GM21825 (cell line): ENCODE data around the gene KIR2DL3.
"Not testable (repeated sequence)": the region's sequence is repeated elsewhere in the genome, so short reads cannot be mapped to it uniquely, and the experiment has no call there.

Experiments
- ATAC-seq: cut with Tn5 transposase; IDR thresholded peaks from one replicate; pipeline ENCODE4 v1.9.1; 2021; ENCODE audit warnings: mild to moderate bottlenecking, moderate library complexity; ENCODE audit not compliant: unreplicated experiment

The KIR2DL3 gene

GRCh38 chr19:54739587-54740497 is 1.5 kb downstream of the KIR2DL3 start:
- no peak for ATAC-seq

DNA sequence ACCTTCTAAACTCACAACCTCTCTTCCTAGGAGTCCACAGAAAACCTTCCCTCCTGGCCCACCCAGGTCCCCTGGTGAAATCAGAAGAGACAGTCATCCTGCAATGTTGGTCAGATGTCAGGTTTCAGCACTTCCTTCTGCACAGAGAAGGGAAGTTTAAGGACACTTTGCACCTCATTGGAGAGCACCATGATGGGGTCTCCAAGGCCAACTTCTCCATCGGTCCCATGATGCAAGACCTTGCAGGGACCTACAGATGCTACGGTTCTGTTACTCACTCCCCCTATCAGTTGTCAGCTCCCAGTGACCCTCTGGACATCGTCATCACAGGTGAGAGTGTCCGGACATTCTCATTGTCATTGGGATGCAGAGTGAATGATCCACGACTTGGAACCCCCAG is 3.6 kb downstream of the KIR2DL3 start:
- not testable (repeated sequence) for ATAC-seq

GRCh38 chr19:54744080-54744479 is 5.8 kb downstream of the KIR2DL3 start:
- not testable (repeated sequence) for ATAC-seq

DNA sequence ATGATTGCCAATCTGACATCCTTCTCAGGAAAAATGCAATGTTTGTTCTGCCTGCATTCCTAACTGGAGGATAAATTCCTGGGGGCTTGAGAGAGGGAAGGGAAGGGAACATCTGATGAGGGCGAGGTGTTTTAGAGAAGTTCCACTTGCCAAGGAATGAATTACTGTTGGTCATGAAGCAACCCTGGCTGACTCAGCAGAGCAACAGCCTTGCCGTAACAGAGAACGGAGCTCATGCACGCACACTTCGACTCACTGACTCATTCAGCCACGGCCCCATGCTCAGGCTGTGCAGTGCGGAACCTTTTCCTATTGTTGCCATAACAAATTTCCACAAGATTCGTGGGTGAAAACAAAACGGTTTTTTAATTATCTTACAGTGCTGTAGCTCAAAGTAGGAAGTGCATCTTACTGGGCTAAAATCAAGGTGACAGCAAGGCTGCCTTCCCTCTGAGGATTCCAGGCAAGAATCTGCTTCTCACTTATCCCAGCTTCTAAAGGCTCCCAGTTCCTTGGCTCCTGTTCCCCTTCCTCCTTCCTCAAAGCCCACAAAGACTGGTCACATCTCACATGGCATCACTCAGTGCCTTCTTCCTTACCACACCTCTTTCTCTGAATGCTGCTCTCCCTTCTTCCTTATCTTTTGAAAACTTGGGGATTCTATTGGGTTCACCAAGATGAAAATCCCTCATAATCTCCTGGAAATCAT is 9.5 kb downstream of the KIR2DL3 start:
- not testable (repeated sequence) for ATAC-seq

GRCh38 chr19:54750276-54750675 is 12.0 kb downstream of the KIR2DL3 start:
- not testable (repeated sequence) for ATAC-seq

GRCh38 chr19:54756204-54757110 is 18.1 kb downstream of the KIR2DL3 start:
- not testable (repeated sequence) for ATAC-seq

DNA sequence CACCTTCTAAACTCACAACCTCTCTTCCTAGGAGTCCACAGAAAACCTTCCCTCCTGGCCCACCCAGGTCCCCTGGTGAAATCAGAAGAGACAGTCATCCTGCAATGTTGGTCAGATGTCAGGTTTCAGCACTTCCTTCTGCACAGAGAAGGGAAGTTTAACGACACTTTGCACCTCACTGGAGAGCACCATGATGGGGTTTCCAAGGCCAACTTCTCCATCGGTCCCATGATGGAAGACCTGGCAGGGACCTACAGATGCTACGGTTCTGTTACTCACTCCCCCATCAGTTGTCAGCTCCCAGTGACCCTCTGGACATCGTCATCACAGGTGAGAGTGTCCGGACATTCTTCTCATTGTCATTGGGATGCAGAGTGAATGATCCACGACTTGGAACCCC is 20.3 kb downstream of the KIR2DL3 start:
- ATAC-seq: not testable (repeated sequence)

DNA sequence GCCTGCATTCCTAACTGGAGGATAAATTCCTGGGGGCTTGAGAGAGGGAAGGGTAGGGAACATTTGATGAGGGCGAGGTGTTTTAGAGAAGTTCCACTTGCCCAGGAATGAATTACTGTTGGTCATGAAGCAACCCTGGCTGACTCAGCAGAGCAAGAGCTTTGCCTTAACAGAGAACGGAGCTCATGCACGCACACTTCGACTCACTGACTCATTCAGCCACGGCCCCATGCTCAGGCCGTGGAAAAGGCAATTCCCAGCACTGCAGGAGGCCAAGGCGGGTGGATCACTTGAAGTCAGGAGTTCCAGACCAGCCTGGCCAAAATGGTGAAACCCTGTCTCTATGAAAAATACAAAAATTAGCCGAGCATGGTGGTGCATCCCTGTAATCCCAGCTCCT is 25.9 kb downstream of the KIR2DL3 start:
- not testable (repeated sequence) for ATAC-seq

DNA sequence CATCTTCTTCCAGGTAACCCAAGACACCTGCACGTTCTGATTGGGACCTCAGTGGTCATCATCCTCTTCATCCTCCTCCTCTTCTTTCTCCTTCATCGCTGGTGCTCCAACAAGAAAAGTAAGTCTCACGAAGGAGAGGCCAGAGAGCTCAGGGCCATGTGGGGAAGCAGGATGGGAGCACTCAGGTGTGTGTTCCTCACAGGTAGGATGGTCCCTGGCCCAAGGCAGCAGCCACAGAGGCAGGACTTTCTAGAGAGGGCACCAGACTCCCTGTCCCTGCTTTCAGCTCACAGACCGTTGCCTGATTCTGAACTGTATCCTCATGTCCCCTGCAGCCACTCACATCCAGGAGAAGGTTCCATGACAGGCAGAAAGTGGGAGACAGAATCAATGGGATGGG is 28.2 kb downstream of the KIR2DL3 start:
- ATAC-seq: not testable (repeated sequence)

DNA sequence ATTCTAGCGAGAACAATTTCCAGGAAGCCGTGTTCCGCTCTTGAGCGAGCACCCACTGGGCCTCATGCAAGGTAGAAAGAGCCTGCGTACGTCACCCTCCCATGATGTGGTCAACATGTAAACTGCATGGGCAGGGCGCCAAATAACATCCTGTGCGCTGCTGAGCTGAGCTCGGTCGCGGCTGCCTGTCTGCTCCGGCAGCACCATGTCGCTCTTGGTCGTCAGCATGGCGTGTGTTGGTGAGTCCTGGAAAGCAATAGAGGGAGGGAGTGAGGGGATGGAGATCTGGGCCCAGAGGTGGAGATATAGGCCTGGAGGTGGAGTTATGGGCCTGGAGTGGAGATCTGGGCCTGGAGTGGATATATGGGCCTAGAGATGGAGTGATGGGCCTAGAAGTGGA is 31.3 kb downstream of the KIR2DL3 start, which contains the start of gene KIR2DL1:
TSS of gene KIR2DL1 (plus strand) at position 148 of the 400 bp plus-strand sequence. CDS start at position 206, 58 bp downstream.
- ATAC-seq: not testable (repeated sequence)

GRCh38 chr19:54770511-54770910 is 32.2 kb downstream of the KIR2DL3 start:
- ATAC-seq: not testable (repeated sequence)

GRCh38 chr19:54771018-54771960 is 33.0 kb downstream of the KIR2DL3 start:
- ATAC-seq: not testable (repeated sequence)

DNA sequence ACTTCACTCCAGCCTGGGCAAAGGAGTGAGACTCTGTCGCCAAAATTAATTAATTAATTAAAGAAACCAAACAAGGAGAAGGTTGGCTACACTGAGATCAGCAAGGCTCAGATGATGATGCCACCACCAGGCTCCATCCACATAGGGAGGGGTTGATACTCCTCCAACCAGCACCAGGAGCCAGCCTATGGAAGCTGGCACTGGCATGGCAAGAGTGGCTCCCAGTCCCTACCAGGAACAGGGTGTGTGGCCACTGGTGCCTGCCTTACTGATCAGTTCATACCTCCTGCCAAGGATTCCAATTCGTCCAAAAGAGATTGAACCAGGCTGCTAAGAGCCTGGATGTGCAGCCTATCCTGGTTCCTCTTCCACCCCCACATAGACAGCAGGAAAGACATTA is 34.4 kb downstream of the KIR2DL3 start:
- ATAC-seq: not testable (repeated sequence)

DNA sequence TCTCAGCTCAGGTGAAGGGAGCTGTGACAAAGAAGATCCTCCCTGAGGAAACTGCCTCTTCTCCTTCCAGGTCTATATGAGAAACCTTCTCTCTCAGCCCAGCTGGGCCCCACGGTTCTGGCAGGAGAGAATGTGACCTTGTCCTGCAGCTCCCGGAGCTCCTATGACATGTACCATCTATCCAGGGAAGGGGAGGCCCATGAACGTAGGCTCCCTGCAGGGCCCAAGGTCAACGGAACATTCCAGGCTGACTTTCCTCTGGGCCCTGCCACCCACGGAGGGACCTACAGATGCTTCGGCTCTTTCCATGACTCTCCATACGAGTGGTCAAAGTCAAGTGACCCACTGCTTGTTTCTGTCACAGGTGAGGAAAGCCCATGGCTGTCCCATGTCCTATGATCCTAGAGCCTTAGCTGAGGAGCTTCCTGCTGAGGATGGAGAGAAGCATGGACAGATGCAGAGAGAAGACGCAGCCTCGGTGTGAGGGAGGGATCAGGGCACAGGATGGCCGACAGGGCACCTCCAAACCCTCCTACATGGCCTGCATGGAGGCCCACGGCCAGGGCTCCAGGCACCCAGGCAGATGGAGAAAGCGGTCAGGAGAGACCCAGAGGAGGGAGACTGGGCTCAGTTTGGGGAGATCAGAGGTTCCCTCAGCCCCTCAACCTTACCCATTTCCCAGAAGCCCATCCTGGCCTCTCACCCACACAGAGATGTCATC is 36.9 kb downstream of the KIR2DL3 start:
- ATAC-seq: not testable (repeated sequence)

GRCh38 chr19:54775830-54776229 is 37.5 kb downstream of the KIR2DL3 start:
- ATAC-seq: not testable (repeated sequence)

DNA sequence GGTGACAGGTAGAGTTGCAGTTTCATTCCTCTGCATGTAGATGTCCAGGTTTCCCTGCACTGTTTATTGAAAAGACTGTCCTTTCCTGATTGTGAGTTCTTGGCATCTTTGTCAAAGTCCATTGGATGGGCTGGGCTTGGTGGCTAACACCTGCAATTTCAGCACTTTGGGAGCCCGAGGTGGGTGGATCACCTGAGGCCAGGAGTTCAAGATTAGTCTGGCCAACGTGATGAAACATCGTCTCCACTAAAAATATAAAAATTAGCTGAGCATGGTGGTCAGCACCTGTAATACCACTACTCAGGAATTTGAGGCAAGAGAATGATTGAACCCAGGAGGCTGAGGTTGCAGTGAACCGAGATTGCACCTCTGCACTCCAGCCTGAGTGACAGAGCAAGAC is 39.5 kb downstream of the KIR2DL3 start:
- ATAC-seq: not testable (repeated sequence)

DNA sequence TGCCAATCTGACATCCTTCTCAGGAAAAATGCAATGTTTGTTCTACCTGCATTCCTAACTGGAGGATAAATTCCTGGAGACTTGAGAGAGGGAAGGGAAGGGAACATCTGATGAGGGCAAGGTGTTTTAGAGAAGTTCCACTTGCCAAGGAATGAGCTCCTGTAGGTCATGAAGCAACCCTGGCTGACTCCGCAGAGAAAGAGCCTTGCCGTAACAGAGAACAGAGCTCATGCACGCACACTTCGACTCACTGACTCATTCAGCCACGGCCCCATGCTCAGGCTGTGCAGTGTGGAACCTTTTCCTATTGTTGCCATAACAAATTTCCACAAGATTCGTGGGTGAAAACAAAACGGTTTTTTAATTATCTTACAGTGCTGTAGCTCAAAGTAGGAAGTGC is 40.6 kb downstream of the KIR2DL3 start:
- ATAC-seq: not testable (repeated sequence)

DNA sequence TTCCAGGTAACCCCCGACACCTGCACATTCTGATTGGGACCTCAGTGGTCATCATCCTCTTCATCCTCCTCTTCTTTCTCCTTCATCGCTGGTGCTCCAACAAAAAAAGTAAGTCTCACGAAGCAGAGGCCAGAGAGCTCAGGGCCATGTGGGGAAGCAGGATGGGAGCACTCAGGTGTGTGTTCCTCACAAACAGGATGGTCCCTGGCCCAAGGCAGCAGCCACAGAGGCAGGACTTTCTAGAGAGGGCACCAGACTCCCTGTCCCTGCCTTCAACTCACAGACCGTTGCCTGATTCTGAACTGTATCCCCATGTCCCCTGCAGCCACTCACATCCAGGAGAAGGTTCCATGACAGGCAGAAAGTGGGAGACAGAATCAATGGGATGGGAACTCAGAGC is 44.6 kb downstream of the KIR2DL3 start:
- not testable (repeated sequence) for ATAC-seq
